ENCODE results near the gene UBD.

DNA sequence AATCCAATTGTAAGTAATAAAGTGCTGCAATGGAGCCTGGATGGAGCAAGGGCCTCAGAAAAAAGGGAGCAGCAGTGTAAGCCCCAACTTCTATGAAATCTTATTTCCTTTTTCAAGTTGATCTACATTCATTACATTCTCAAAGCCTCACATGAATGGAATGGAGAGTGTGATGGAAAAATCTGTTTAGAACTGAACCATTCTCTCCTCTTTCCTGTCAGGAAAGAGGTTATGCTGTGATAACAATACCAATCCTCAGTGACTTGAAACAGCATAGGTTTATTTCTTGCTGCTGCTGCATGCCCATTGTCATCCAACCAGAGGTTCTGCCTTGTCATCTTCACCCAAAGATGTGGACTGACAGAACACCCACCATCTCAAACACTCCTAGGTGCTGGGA is 16.5 kb upstream of the UBD start:
- TF ChIP-seq, protein P1, sequence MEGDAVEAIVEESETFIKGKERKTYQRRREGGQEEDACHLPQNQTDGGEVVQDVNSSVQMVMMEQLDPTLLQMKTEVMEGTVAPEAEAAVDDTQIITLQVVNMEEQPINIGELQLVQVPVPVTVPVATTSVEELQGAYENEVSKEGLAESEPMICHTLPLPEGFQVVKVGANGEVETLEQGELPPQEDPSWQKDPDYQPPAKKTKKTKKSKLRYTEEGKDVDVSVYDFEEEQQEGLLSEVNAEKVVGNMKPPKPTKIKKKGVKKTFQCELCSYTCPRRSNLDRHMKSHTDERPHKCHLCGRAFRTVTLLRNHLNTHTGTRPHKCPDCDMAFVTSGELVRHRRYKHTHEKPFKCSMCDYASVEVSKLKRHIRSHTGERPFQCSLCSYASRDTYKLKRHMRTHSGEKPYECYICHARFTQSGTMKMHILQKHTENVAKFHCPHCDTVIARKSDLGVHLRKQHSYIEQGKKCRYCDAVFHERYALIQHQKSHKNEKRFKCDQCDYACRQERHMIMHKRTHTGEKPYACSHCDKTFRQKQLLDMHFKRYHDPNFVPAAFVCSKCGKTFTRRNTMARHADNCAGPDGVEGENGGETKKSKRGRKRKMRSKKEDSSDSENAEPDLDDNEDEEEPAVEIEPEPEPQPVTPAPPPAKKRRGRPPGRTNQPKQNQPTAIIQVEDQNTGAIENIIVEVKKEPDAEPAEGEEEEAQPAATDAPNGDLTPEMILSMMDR (conservative IDR thresholded peaks at IDR 0.05) = no peak
- TF ChIP-seq EZH2 (IDR thresholded peaks at IDR 0.05; ENCODE audit: low read depth) = no peak
